ENCODE data around the gene PIEZO2. TPM values are rescaled to one million over a fixed set of nuclear protein-coding genes. Genes with fewer than 3 reads are reported as not detected.

PIEZO2 gene
- total and polyA plus RNA-seq, 11 donors: 0.04 to 4.9 (median 0.20) TPM; not detected in 2

GRCh38 chr18:11146947-11147345, 2.4 kb downstream of the PIEZO2 start:
- peak overlapping the region in 1 of 12 donors; percentile 46 for H3K4me3 ChIP-seq

GRCh38 chr18:11146238-11146946, 3.0 kb downstream of the PIEZO2 start:
- ATAC-seq (peak; percentile 75 to 93 (median 80)), DNase-seq (peak in 4 of 5 donors; percentile 34 to 81 (median 45))
- Histone ChIP-seq H3K4me3 (peak overlapping the region in 1 of 12 donors; percentile 46), H3K36me3 (no peaks in the 10 kb centered on the region), H3K27me3 (peaks cover 29 to 71% (median 44%) of the 10 kb centered on the region in 9 donors), H3K4me1 (peaks cover 0 to 22% (median 13%) of the 10 kb centered on the region in 12 donors), H3K27ac (no peak overlapping the region), H3K9me3 (no peaks in the 10 kb centered on the region)
- TF ChIP-seq CTCF (IDR thresholded peaks at IDR 0.05): no peak
- TF ChIP-seq POLR2A (IDR thresholded peaks at IDR 0.05): no peak
- intact Hi-C loops (cut with DNase I): no loop called here
- WGBS, 4 donors: 41 to 66% (median 50%) methylated on average over 11 to 18 of the region's 18 CpGs

More at GRCh38 chr18:11146947-11147345, 2.4 kb downstream of the PIEZO2 start:
- H3K27me3 ChIP-seq: peaks cover 29 to 77% (median 44%) of the 10 kb centered on the region in 9 donors
- H3K27ac ChIP-seq: no peak overlapping the region
- H3K36me3 ChIP-seq: no peaks in the 10 kb centered on the region
- TF ChIP-seq CTCF (IDR thresholded peaks at IDR 0.05) (no peak), POLR2A (IDR thresholded peaks at IDR 0.05) (no peak)
- intact Hi-C loops (cut with DNase I): no loop called here
- peaks cover 0 to 22% (median 13%) of the 10 kb centered on the region in 12 donors for H3K4me1 ChIP-seq
- DNase-seq (no peak), ATAC-seq (no peak)
- 36 to 52% (median 43%) methylated on average over 13 to 15 of the region's 15 CpGs for WGBS, 4 donors
- H3K9me3 ChIP-seq: no peaks in the 10 kb centered on the region

DNA sequence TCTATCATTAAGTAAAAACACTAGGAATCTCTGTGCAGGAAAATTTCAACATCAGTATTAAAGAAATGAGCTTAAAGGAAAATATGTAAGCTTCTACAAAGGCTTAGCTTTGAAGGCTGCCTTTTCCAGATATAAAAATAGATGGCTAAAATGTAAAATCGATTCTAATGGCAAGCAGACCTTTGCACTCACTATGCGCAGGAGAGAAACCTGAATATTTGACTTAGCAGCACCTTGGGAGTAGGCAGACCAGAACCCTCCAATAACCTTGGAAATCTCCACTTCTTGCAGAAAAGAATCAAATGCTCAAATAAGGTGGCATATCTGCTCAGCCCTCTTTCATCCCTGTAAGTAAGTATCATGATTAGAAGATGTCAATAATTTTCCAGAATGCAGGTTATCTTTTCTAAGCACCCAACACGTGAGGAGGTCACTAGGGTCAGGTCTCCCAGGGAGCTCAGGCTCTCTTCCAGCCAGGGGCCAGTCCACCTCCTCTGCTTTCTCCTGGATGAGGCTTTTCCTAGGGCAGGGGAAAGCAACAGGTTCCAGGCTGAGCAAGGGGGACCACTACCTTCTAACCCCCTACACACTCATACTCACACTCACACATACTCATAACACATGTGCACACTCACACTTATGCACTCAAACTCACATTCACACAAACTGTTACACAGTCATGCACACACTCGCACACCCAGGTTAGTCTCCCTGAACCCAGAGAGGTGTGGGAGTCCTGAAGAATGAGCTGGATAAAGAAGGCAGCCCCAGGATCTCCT, 3.8 kb downstream of the PIEZO2 start:
- DNase-seq (no peak), ATAC-seq (no peak)
- 76 to 81% (median 79%) methylated on average over 4 of the region's 4 CpGs for WGBS, 4 donors
- H3K27ac ChIP-seq: no peak overlapping the region
- no peak overlapping the region for H3K4me3 ChIP-seq
- TF ChIP-seq CTCF (IDR thresholded peaks at IDR 0.05) (no peak), POLR2A (IDR thresholded peaks at IDR 0.05) (no peak)
- no peaks in the 10 kb centered on the region for H3K9me3 ChIP-seq
- H3K36me3 ChIP-seq: no peaks in the 10 kb centered on the region
- intact Hi-C loops (cut with DNase I): no loop called here
- H3K4me1 ChIP-seq: peaks cover 0 to 22% (median 13%) of the 10 kb centered on the region in 12 donors
- H3K27me3 ChIP-seq: peaks cover 29 to 64% (median 37%) of the 10 kb centered on the region in 9 donors

DNA sequence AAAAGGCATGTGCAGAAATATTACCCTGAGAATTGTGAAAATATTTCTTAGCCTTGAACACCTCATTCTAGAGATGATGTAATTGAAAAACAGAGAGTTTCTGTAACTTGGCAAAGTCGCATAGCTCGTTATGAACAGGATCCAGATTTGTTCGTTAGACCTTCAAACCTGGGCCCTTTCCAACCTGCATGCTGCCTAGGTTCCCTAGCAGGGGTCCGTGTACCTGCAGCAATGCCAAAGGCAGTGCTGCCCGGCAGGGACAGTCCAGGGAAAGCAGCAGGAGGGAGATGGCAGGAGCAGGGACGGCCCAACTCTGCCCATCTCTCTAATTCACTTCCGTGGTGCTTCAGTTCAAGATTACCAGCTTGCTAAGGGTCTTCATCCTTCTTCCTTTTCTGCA, 12.0 kb downstream of the PIEZO2 start:
- DNase-seq: no peak

More for the DNA sequence above, 12.0 kb downstream of the PIEZO2 start:
- Histone ChIP-seq H3K27me3 (peaks cover 0 to 8% (median 0%) of the 10 kb centered on the region in 9 donors), H3K4me3 (no peak overlapping the region), H3K27ac (no peak overlapping the region), H3K9me3 (no peaks in the 10 kb centered on the region), H3K4me1 (no peaks in the 10 kb centered on the region), H3K36me3 (no peaks in the 10 kb centered on the region)
- WGBS, 4 donors: 70 to 76% (median 75%) methylated on average over 7 of the region's 7 CpGs
- ATAC-seq: no peak
- no peak for TF ChIP-seq POLR2A (IDR thresholded peaks at IDR 0.05)
- TF ChIP-seq CTCF (IDR thresholded peaks at IDR 0.05): no peak
- intact Hi-C loops (cut with DNase I): no loop called here

Data from heart left ventricle (tissue), 16 donors.